Stromal cell of bone marrow (primary cell): Measurements from ENCODE around the gene CEP41.

Source experiments
- DNase-seq: peaks from one replicate; pipeline ENCODE4 v3.0.0-alpha.2; 2012; ENCODE audit warnings: low read depth

CEP41 gene

GRCh38 chr7:130369110-130369711 is 71.6 kb downstream of the CEP41 start:
- DNase-seq: no peak

- no peak for DNase-seq
Observed at GRCh38 chr7:130367836-130368746, 72.7 kb downstream of the CEP41 start.

- no peak for DNase-seq
Observed at GRCh38 chr7:130367088-130367755, 73.6 kb downstream of the CEP41 start.

GRCh38 chr7:130366564-130366963 is 74.3 kb downstream of the CEP41 start:
- DNase-seq: no peak

- DNase-seq: no peak
Observed at GRCh38 chr7:130365511-130366441, 75.0 kb downstream of the CEP41 start.

GRCh38 chr7:130365088-130365487 is 75.7 kb downstream of the CEP41 start:
- no peak for DNase-seq

GRCh38 chr7:130364451-130364850 is 76.4 kb downstream of the CEP41 start:
- no peak for DNase-seq

GRCh38 chr7:130363026-130363847 is 77.6 kb downstream of the CEP41 start:
- peak; percentile 85 for DNase-seq

- no peak for DNase-seq
Observed at GRCh38 chr7:130362251-130362816, 78.5 kb downstream of the CEP41 start.

GRCh38 chr7:130361681-130362080 is 79.1 kb downstream of the CEP41 start:
- DNase-seq: no peak

GRCh38 chr7:130360518-130360917 is 80.3 kb downstream of the CEP41 start:
- no peak for DNase-seq

GRCh38 chr7:130359276-130359857 is 81.4 kb downstream of the CEP41 start:
- no peak for DNase-seq

- DNase-seq: no peak
Observed at GRCh38 chr7:130358471-130358870, 82.3 kb downstream of the CEP41 start.

- DNase-seq: peak; percentile 36
Observed at GRCh38 chr7:130356876-130357611, 83.8 kb downstream of the CEP41 start.

- peak; percentile 72 for DNase-seq
Observed at GRCh38 chr7:130356121-130356875, 84.5 kb downstream of the CEP41 start.

- no peak for DNase-seq
Observed at GRCh38 chr7:130353196-130353595, 87.6 kb downstream of the CEP41 start.

GRCh38 chr7:130352194-130353074 is 88.4 kb downstream of the CEP41 start:
- peak; percentile 54 for DNase-seq

GRCh38 chr7:130351791-130352090 is 89.1 kb downstream of the CEP41 start:
- no peak for DNase-seq
